Muscle of leg (tissue), 11 donors: Measurements from ENCODE around the gene C22orf31. TPM values are rescaled to one million over a fixed set of nuclear protein-coding genes. Genes with fewer than 3 reads are reported as not detected.

Experiments
- DNase-seq: peaks from one replicate; pipeline ENCODE4 v3.0.0; 2013
- H3K27ac ChIP-seq: one replicate; pipeline ENCODE4 v1.5.1; 2013; ENCODE audit warnings: mild to moderate bottlenecking, low read length, control low read depth
- H3K27me3 ChIP-seq: one replicate; pipeline ENCODE4 v1.6.1; 2013; ENCODE audit warnings: low read length; ENCODE audit not compliant: control insufficient read depth, insufficient read depth
- H3K36me3 ChIP-seq: one replicate; pipeline ENCODE4 v1.6.1; 2013; ENCODE audit warnings: low read length; ENCODE audit not compliant: control insufficient read depth, insufficient read depth
- H3K4me1 ChIP-seq: one replicate; pipeline ENCODE4 v1.6.1; 2013; ENCODE audit warnings: low read length; ENCODE audit not compliant: control insufficient read depth, insufficient read depth
- H3K4me3 ChIP-seq: one replicate; pipeline ENCODE4 v1.5.1; 2013; ENCODE audit warnings: low read length, control low read depth
- H3K9me3 ChIP-seq: replicated peaks from 2 replicates; pipeline ENCODE4 v1.6.1; 2013; ENCODE audit warnings: low read depth, low read length; ENCODE audit not compliant: control insufficient read depth
- WGBS: methylation state at CpG from one replicate; pipeline ENCODE4 v1.1.5; 2013; ENCODE audit warnings: missing lambda C conversion rate; ENCODE audit not compliant: insufficient coverage; 5-methylcytosine and 5-hydroxymethylcytosine counted together
- polyA plus RNA-seq, 8 donors: library from polyadenylated mRNA; unstranded; fragments of 120-200 nt; gene quantifications; one replicate each; pipeline versions ENCODE4 v1.2.1 to v1.2.3, GENCODE V29; 2013; ENCODE audit warnings: inconsistent platforms in 1 of 8, low replicate concordance in 1 of 8; ENCODE audit not compliant: insufficient read length in 8 of 8, insufficient read depth in 1 of 8
- total RNA-seq: library from RNA; stranded (reverse); fragments of 120-200 nt; gene quantifications from one replicate; pipeline ENCODE4 v1.2.4, GENCODE V29; 2013

Gene C22orf31
- total and polyA plus RNA-seq, 9 donors = 1.1 to 3.0 (median 1.9) TPM

DNA sequence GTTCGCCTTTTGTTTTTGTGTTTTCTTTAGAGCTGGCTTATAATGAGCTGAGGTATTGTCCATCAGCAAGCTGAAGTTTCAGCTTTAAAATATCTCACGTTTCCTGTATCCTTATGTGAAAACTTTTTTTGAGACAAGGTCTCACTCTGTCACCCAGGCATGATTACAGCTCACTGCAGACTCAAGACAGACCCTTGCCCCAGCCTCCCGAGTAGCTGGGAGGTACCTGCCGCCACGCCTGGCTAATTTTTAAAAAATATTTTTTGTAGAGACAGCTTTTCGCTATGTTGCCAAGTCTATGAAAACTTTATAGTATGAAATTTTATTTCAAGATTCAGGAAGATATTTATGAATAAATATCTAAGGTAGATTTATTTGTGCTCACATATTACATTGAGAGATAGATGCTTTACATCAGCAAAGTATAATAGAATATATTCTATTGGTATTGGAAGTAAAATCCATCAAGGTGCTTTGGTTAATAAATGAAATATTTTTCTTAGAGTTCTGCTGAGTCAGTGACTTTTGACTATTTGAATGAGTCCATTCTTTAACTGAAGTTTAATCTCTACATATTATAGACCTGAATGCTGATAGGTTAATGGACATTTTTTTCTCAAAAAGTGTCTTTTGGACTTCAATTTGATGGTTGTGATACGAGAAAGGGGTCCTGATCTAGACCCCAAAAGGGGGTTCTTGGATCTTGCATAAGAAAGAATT is 21.4 kb upstream of the C22orf31 start:
- Histone ChIP-seq H3K4me3 (no peak overlapping the region), H3K9me3 (no peaks in the 10 kb centered on the region), H3K4me1 (peaks cover 34% of the 10 kb centered on the region), H3K27me3 (no peaks in the 10 kb centered on the region), H3K27ac (no peak overlapping the region), H3K36me3 (no peaks in the 10 kb centered on the region)
- WGBS = 83% methylated on average over 2 of the region's 7 CpGs
- no peak for DNase-seq

DNA sequence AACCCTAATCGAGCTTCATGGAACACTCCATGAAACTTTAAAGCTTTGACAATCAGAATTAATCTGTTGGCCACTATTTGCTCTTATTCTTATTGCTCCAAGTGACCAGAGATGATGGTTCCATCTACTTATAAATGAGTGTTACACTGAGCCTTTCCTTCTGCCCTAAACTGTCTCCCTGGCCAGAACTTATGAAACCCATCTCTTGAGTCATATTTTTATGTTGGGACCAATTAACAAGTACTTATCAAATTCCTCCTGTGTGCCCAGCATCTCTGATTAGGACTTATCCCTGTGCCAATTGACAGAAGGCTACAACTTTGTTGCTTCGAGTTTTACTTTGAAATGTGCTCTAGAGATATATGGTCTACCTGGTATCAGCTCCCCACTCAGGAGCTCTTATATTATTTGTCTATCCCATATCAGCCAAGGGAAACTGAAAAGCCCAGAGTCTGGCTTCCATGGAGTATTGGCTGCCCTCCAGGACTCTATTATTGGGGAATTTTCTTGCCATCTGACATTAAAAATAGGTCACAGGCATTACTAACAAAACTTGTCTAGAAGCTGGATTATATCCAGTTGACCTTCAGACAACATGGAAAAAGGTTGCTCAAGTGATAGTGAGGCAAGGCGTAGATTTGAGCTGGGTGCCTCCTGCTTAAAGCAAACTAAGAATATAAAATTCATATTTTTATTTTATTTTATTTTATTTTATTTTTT is 20.0 kb upstream of the C22orf31 start:
- no peak for DNase-seq
- no CpG with 5 or more reads among the region's 3 CpGs for WGBS
- peaks cover 42% of the 10 kb centered on the region for H3K4me1 ChIP-seq
- no peaks in the 10 kb centered on the region for H3K9me3 ChIP-seq
- H3K27me3 ChIP-seq = no peaks in the 10 kb centered on the region
- no peaks in the 10 kb centered on the region for H3K36me3 ChIP-seq
- H3K4me3 ChIP-seq = no peak overlapping the region
- H3K27ac ChIP-seq = no peak overlapping the region

DNA sequence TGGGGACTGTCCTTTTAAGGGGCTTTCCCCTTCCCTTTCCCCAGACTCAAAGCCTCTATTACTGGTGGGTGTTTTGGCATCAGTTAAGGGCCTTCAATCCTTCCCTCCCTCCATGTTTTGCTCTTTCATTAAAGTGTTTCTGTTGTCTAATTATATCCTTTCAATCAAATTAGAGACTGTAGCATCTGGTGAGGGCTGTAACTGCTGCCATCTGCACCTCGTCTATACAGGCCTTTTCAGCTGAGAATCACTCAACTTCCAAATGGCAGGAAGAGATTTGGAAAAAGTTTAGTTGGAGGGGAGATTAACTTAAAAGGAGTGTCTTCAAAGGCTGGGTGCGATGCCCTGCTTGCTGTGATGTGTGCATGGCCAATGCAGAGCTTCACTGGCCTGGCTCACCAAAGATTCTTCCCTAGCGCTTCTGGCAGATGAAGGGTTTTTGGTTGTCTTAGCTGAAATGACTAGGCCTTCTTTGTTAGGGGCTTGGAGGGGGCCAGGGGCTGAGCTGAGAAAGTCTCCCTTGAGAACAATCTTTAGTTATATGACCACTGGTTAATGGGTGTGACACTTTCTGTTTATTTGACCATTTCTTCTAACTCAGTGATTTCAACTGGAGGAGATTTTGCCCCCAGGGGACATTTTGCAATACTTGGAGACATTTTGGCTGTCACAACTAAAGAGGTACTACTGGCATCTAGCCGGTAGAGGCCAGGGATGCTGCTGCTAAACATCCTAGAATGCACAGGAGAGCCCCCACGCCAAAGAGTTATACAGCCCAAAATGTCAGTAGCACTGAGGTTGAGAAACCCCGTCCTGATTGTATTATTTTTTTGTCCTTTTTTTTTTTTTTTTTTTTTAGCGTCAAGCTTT is 18.7 kb upstream of the C22orf31 start:
- H3K4me1 ChIP-seq = peaks cover 44% of the 10 kb centered on the region
- no peaks in the 10 kb centered on the region for H3K27me3 ChIP-seq
- no peaks in the 10 kb centered on the region for H3K36me3 ChIP-seq
- WGBS = no CpG with 5 or more reads among the region's 7 CpGs
- peak overlapping the region; percentile 85 for H3K27ac ChIP-seq
- peak; percentile 54 for DNase-seq
- H3K9me3 ChIP-seq = no peaks in the 10 kb centered on the region
- H3K4me3 ChIP-seq = no peak overlapping the region

DNA sequence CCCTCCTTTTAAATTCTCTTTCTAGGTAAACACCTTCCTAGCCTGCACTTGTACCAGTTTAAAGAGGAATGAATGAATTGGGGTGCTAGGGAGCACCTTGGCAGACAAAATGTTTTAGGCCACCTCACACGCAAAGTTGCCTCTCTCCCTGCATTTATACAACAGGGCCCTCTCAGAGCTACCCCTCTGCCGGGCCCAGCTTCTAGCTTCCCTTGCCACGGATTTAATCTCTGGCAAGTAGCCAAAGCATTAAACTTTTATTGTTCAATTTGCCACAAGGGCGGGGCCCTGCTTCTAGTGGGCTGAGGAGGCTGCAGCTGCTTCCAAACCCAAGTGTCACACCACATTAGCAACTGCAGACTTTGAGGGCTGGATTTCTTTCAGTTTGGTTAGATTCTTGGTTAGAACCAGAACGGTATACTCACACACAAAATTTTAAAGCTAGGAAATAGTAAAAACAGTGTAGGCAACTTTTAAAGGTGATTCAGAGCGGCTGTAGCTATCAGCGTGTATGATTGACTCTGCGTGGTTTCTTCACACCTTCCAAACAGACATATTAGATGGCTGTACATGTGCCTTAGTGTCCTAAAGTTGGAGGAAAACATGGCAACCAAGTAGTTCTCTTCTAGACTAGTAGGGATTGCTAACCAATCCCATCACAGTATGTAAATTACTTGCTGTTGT is 17.7 kb upstream of the C22orf31 start:
- no peaks in the 10 kb centered on the region for H3K27me3 ChIP-seq
- no peak overlapping the region for H3K4me3 ChIP-seq
- peak; percentile 90 for DNase-seq
- H3K4me1 ChIP-seq = peaks cover 50% of the 10 kb centered on the region
- peak overlapping the region; percentile 85 for H3K27ac ChIP-seq
- 6% methylated on average over 2 of the region's 8 CpGs for WGBS
- no peaks in the 10 kb centered on the region for H3K36me3 ChIP-seq
- H3K9me3 ChIP-seq = no peaks in the 10 kb centered on the region

DNA sequence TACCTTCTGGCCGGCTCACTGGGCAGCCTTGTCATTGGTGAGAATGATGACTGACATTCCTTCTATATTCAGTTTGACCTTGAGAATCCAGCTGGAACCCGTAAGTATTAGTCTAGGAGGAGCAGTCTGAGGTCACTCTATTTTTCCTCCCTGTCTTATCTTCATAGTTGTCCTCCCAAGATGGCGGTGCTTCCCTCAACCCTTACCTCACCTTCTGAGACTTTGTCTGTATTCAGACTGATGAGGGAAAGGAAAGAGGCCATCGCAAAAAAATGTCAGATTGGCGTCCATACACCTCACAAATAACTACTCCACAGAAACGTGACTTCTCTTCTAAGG is 17.2 kb upstream of the C22orf31 start:
- Histone ChIP-seq H3K4me1 (peaks cover 51% of the 10 kb centered on the region), H3K27ac (peak overlapping the region; percentile 85), H3K4me3 (no peak overlapping the region), H3K27me3 (peaks cover under 1% of the 10 kb centered on the region), H3K9me3 (no peaks in the 10 kb centered on the region), H3K36me3 (no peaks in the 10 kb centered on the region)
- DNase-seq = no peak
- no CpG with 5 or more reads among the region's 6 CpGs for WGBS

DNA sequence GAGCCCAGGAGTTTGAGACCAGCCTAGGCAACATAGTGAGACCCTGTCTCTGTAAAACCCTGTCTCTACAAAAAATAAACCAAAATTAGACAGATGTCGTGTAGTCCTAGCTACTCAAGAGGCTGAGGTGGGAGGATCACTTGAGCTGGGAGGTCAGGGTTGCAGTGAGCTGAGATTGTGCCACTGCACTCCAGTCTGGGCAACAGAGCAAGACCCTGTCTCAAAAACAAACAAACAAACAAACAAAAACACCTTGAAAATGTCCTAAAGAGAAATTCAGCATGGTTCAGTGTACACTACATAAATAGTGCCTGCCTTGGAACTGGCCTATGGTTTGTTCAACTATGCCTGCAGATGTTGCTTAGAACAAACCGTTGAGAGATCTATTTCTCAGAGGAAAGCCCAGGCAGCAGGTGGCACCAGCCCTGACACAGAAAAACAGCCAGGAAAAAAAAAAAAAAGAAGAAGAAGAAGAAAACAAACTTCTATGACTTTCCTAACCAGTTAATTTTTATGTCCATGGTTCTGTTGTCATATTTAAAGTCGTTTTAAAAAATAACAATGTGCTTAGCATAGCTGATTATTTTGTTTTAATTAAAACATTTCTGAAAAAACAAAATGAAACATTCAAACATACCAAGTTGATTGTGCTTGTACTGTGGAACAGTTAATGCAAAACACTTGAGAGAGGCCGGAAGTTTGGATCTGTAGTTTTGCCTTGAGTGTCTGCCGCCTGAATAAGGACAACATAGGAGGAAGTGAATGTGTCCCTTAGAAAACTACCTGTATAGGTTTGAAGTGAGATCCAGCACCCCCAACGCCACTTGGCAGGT is 16.6 kb upstream of the C22orf31 start:
- H3K4me1 ChIP-seq = peaks cover 52% of the 10 kb centered on the region
- DNase-seq = peak; percentile 69

DNA sequence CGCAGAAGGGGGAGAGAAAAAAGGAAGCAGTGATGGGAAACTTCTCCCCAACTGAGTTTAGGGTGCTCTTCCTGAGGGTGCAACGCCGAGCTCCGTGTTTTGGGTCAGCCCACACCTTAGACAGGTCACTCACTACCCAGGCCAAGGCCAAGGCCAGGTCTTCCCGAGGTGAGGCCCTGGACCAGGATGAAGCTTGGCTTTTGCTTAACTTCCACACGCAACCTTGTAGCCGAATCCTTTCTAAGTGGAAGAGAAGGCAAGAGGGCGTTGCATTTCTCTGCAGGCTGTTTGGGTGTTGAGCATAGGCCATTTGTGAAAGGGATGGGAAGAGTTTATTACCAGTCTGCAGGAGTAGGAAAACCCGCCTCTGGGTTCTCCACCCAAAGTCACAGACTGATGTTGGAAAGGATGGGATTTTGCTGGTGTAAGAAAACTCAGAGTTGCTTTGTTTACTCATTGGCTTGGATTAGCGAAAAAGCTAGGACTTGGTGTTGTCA is 12.7 kb upstream of the C22orf31 start:
- Histone ChIP-seq H3K27me3 (peaks cover 27% of the 10 kb centered on the region), H3K4me3 (peak overlapping the region; percentile 87), H3K27ac (peak overlapping the region; percentile 78), H3K36me3 (no peaks in the 10 kb centered on the region), H3K9me3 (no peaks in the 10 kb centered on the region), H3K4me1 (peaks cover 70% of the 10 kb centered on the region)
- WGBS = 74% methylated on average over 5 of the region's 10 CpGs
- no peak for DNase-seq

More for the DNA sequence above, 16.6 kb upstream of the C22orf31 start:
- peak overlapping the region; percentile 85 for H3K27ac ChIP-seq
- no peaks in the 10 kb centered on the region for H3K36me3 ChIP-seq
- peaks cover 7% of the 10 kb centered on the region for H3K27me3 ChIP-seq
- 93% methylated on average over 2 of the region's 6 CpGs for WGBS
- H3K4me3 ChIP-seq = no peak overlapping the region
- no peaks in the 10 kb centered on the region for H3K9me3 ChIP-seq

DNA sequence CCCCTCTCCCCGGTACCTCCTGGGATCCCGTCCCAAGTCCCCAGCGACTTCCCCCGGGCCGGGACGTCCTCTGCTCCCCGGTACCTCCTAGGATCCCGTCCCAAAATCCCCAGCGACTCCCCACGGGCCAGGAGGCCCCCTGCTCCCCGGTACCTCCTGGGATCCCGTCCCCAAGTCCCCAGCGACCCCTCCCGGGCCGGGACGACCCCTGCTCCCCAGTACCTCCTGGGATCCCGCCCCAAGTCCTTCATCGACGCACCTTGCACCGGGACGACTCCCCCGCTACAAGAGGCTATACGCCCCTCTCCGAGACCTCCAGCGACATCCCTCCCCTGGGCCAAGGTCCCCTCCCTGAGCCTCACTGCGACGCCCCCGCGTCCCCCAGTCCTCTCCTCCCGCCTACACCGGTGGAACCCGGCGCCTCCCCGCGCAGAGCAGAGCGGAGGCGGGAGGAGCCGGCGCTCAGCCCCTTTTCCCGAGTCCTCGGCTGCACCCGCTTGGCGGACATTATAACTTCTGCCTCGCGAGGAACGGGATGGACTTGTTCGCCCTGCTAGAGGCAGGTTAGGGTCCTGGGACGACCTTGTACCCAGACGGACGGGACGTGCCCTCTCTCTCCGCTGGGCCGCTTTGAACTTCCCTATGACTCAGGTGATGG is 12.1 kb upstream of the C22orf31 start:
- peaks cover 27% of the 10 kb centered on the region for H3K27me3 ChIP-seq
- peak; percentile 73 for DNase-seq
- H3K4me3 ChIP-seq = peak overlapping the region; percentile 87
- H3K9me3 ChIP-seq = no peaks in the 10 kb centered on the region
- under 1% methylated on average over 46 of the region's 53 CpGs for WGBS
- peaks cover 70% of the 10 kb centered on the region for H3K4me1 ChIP-seq
- peak overlapping the region; percentile 78 for H3K27ac ChIP-seq
- no peaks in the 10 kb centered on the region for H3K36me3 ChIP-seq
